Endothelial cell of umbilical vein (primary cell): Measurements from ENCODE around the gene PRKAR1A. TPM values are rescaled to one million over a fixed set of nuclear protein-coding genes. Genes with fewer than 3 reads are reported as not detected.

ENCODE experiments used
- BruUV-seq: library from RNA; stranded (reverse); fragments of 400-500 nt; replicated peaks from 2 replicates; lab custom pipeline; 2021; lab: Mats Ljungman, UMichigan
- CTCF ChIA-PET: fragments of 300-600, 350-600 bp; sonication (Branson Sonifier 250); formaldehyde crosslinking; loops from one replicate; lab custom pipeline; 2021; ENCODE audit warnings: antibody characterized with exemption, inconsistent platforms; lab: Charles Lee
- POLR2A ChIA-PET: fragments of 300-600, 350-600 bp; sonication (Branson Sonifier 250); formaldehyde crosslinking; loops from one replicate; lab custom pipeline; 2021; ENCODE audit warnings: antibody characterized with exemption, inconsistent platforms; lab: Charles Lee
- DNase-seq: peaks from one replicate; pipeline ENCODE4 v3.0.0-alpha.2; 2011; ENCODE audit warnings: low read depth, low spot score
- FAIRE-seq: peaks from 2 replicates; lab custom pipeline; 2011; peaks lifted over from hg19 to GRCh38; lab: Jason Lieb, UNC
- H2AFZ ChIP-seq: 2 replicates; pipeline ENCODE4 v1.6.0; 2012; ENCODE audit warnings: low read depth, low read length, control low read depth, inconsistent platforms
- H3K27ac ChIP-seq: 2 replicates; pipeline ENCODE4 v1.5.1; 2011; ENCODE audit warnings: low read depth, mild to moderate bottlenecking, control low read depth, low read length, moderate library complexity; ENCODE audit not compliant: insufficient read depth
- H3K27me3 ChIP-seq, 2 experiments: 2 replicates each; pipeline versions ENCODE4 v1.6.0 to v1.6.1; 2011; ENCODE audit warnings: low read length in 2 of 2, mixed read lengths in 1 of 2; ENCODE audit not compliant: control insufficient read depth in 2 of 2, insufficient read depth in 2 of 2
- H3K36me3 ChIP-seq, 2 experiments: 2 replicates in 1 of 2; 3 replicates in 1 of 2; pipeline ENCODE4 v1.5.1; 2011; ENCODE audit warnings: low read length in 2 of 2, mild to moderate bottlenecking in 1 of 2, moderate library complexity in 1 of 2; ENCODE audit not compliant: control insufficient read depth in 2 of 2, insufficient read depth in 2 of 2; ENCODE audit errors: extremely low read depth in 1 of 2
- H3K4me1 ChIP-seq: 3 replicates; pipeline ENCODE4 v1.5.1; 2011; ENCODE audit warnings: mild to moderate bottlenecking, low read length; ENCODE audit not compliant: control insufficient read depth, insufficient read depth; ENCODE audit errors: extremely low read depth
- H3K4me2 ChIP-seq: 2 replicates; pipeline ENCODE4 v1.6.1; 2011; ENCODE audit warnings: low read length, control low read depth, mixed read lengths; ENCODE audit not compliant: insufficient read depth
- H3K4me3 ChIP-seq, 3 experiments: fragments of 200-600 bp in 1 of 3; sonication (generic), shearing (Covaris generic) in 1 of 3; replicated peaks in 1 of 3; 2 replicates each; pipeline ENCODE4 v1.5.1; 2011 to 2016; ENCODE audit warnings: control low read depth in 3 of 3, low read length in 3 of 3, mild to moderate bottlenecking in 2 of 3, inconsistent platforms in 1 of 3, low read depth in 1 of 3, moderate library complexity in 1 of 3; ENCODE audit not compliant: insufficient read depth in 1 of 3
- H3K79me2 ChIP-seq: 2 replicates; pipeline ENCODE4 v1.6.0; 2012; ENCODE audit warnings: low read length, inconsistent platforms; ENCODE audit not compliant: control insufficient read depth, insufficient read depth
- H3K9ac ChIP-seq: replicated peaks from 2 replicates; pipeline ENCODE3; 2011; ENCODE audit warnings: low read length, control low read depth; ENCODE audit not compliant: insufficient read depth; ENCODE audit errors: extremely low read depth
- H3K9me1 ChIP-seq: replicated peaks from 3 replicates; pipeline ENCODE4 v1.6.0; 2011; ENCODE audit warnings: mild to moderate bottlenecking, low read length; ENCODE audit not compliant: control insufficient read depth, insufficient read depth; ENCODE audit errors: extremely low read depth
- H3K9me3 ChIP-seq: replicated peaks from 2 replicates; pipeline ENCODE4 v1.5.1; 2012; ENCODE audit warnings: low read length, inconsistent platforms; ENCODE audit not compliant: control insufficient read depth, insufficient read depth
- H4K20me1 ChIP-seq: replicated peaks from 2 replicates; pipeline ENCODE3; 2011; ENCODE audit warnings: mild to moderate bottlenecking, low read length; ENCODE audit not compliant: control insufficient read depth, insufficient read depth; ENCODE audit errors: extremely low read depth
- CTCF ChIP-seq, 2 donors: IDR thresholded peaks; 1 replicate in 1 of 2; 2 replicates in 1 of 2; pipeline ENCODE4 v1.5.1; 2011; ENCODE audit warnings: low read length in 2 of 2, mild to moderate bottlenecking in 2 of 2, moderate library complexity in 2 of 2, control low read depth in 1 of 2, inconsistent platforms in 1 of 2, low read depth in 1 of 2; ENCODE audit not compliant: insufficient read depth in 1 of 2; ENCODE audit errors: extremely low read depth in 1 of 2
- EZH2 ChIP-seq: IDR thresholded peaks from 2 replicates; pipeline ENCODE4 v1.6.1; 2012; ENCODE audit warnings: borderline replicate concordance, low read depth, mild to moderate bottlenecking, moderate library complexity, low read length, inconsistent platforms; ENCODE audit not compliant: severe bottlenecking
- FOS ChIP-seq: IDR thresholded peaks from 2 replicates; pipeline ENCODE4 v1.6.1; 2011; ENCODE audit warnings: mild to moderate bottlenecking, low read length, moderate library complexity, borderline replicate concordance; ENCODE audit not compliant: insufficient read depth
- GATA2 ChIP-seq: IDR thresholded peaks from 2 replicates; pipeline ENCODE4 v1.7.0; 2011; ENCODE audit warnings: low read depth, mild to moderate bottlenecking, moderate library complexity, mixed read lengths, low read length; ENCODE audit not compliant: insufficient read length, insufficient read depth
- JUN ChIP-seq: IDR thresholded peaks from 2 replicates; pipeline ENCODE4 v1.6.1; 2011; ENCODE audit warnings: borderline replicate concordance, low read depth; ENCODE audit not compliant: insufficient read length, insufficient read depth
- MAX ChIP-seq: IDR thresholded peaks from 2 replicates; pipeline ENCODE4 v1.6.1; 2011; ENCODE audit not compliant: insufficient read depth, insufficient read length
- MYC ChIP-seq: IDR thresholded peaks from one replicate; pipeline ENCODE4 v1.6.1; 2011; ENCODE audit warnings: mild to moderate bottlenecking, low read depth, low read length
- POLR2A ChIP-seq: IDR thresholded peaks from 2 replicates; pipeline ENCODE4 v1.6.1; 2012; ENCODE audit warnings: low read depth, mild to moderate bottlenecking, control low read depth, low read length
- POLR2AphosphoS5 ChIP-seq: IDR thresholded peaks from 2 replicates; pipeline ENCODE4 v1.6.1; 2012; ENCODE audit warnings: low read depth, mild to moderate bottlenecking, control low read depth, low read length, moderate library complexity; ENCODE audit not compliant: insufficient read depth
- dilution Hi-C: fragments of 300-500 bp; cut with MboI; formaldehyde crosslinking; loops from one replicate; pipeline ENCODE4 v1.15.0; 2019; ENCODE audit warnings: low sequenced_read_pairs; ENCODE audit not compliant: extremely low pct_ligation_motif_present
- intact Hi-C: fragments of 100-400 bp; cut with micrococcal nuclease; formaldehyde crosslinking; loops from one replicate; pipeline ENCODE4 v1.10.0; 2022
- polyA plus RNA-seq, 4 experiments: library from polyadenylated mRNA; depleted of rRNA in 3 of 4; stranded (reverse) in 3 of 4; unstranded in 1 of 4; fragments of >200 nt; gene quantifications; 2 replicates each; pipeline versions ENCODE4 v1.2.1 to v1.2.3, GENCODE V29; 2011 to 2012; ENCODE audit warnings: missing spikeins in 1 of 4
- total RNA-seq: library from RNA; stranded (reverse); gene quantifications from 2 replicates; pipeline ENCODE4 v1.2.3, GENCODE V29; 2021

PRKAR1A gene
- total and polyA plus RNA-seq, 2 donors (not counting 3 experiments of a cell fraction or from before 2014, with no cell fraction given), result 92.0 to 257 TPM

GRCh38 chr17:68556551-68556950 lies 44.3 kb downstream of the PRKAR1A start:
- no peaks in the 10 kb centered on the region for H3K9me3 ChIP-seq
- POLR2A ChIA-PET, result no interaction called here
- H3K27ac ChIP-seq, result no peak overlapping the region
- no TSS peak for BruUV-seq
- no peak overlapping the region for H3K4me2 ChIP-seq
- CTCF ChIA-PET, result no interaction called here
- no peak for FAIRE-seq
- H2AFZ ChIP-seq, result no peak overlapping the region
- no peaks in the 10 kb centered on the region for H3K36me3 ChIP-seq
- dilution Hi-C loops (no loop called here), intact Hi-C loops (no loop called here)
- H4K20me1 ChIP-seq, result no peaks in the 10 kb centered on the region
- no peak overlapping the region for H3K4me3 ChIP-seq
- no peaks in the 10 kb centered on the region for H3K79me2 ChIP-seq
- DNase-seq, result no peak
- H3K4me1 ChIP-seq, result no peaks in the 10 kb centered on the region
- TF ChIP-seq MAX (no peak), EZH2 (no peak), POLR2AphosphoS5 (no peak), POLR2A (no peak), JUN (no peak), GATA2 (no peak), CTCF (IDR thresholded peaks at IDR 0.05; ENCODE audit: extremely low read depth in 1 of 2, insufficient read depth in 1 of 2, low read depth in 1 of 2, low read length in 2 of 2) (no peak), MYC (no peak), FOS (no peak)
- peaks cover 0 to 1% of the 10 kb centered on the region in 2 experiments for H3K27me3 ChIP-seq
- H3K9me1 ChIP-seq, result no peaks in the 10 kb centered on the region
- H3K9ac ChIP-seq, result no peak overlapping the region
